Lower lobe of right lung (tissue), 2 donors: ENCODE data around the gene LPIN3. TPM values are rescaled to one million over a fixed set of nuclear protein-coding genes. Genes with fewer than 3 reads are reported as not detected.

Experiments used
- ATAC-seq, 2 donors: fragments of 200-7000 bp; cut with Tn5 transposase; one replicate each; pipeline ENCODE4 v1.9.1; 2020 to 2022; ENCODE audit warnings: mild to moderate bottlenecking in 2 of 2, moderate library complexity in 2 of 2
- DNase-seq: peaks from one replicate; pipeline ENCODE4 v3.0.0-alpha.2; 2020
- H3K27ac ChIP-seq: fragments of 200-600 bp; one replicate; pipeline ENCODE4 v1.8.0; 2022
- H3K27me3 ChIP-seq: fragments of 200-600 bp; one replicate; pipeline ENCODE4 v1.8.0; 2022; ENCODE audit warnings: low read depth
- H3K36me3 ChIP-seq: fragments of 200-600 bp; one replicate; pipeline ENCODE4 v1.8.0; 2022; ENCODE audit warnings: mild to moderate bottlenecking
- H3K4me1 ChIP-seq: fragments of 200-600 bp; one replicate; pipeline ENCODE4 v1.8.0; 2022
- H3K4me3 ChIP-seq: fragments of 200-600 bp; one replicate; pipeline ENCODE4 v1.8.0; 2022; ENCODE audit warnings: mild to moderate bottlenecking
- H3K9me3 ChIP-seq: fragments of 200-600 bp; one replicate; pipeline ENCODE4 v1.8.0; 2022
- intact Hi-C: fragments of 100-400 bp; cut with DNase I; formaldehyde crosslinking; loops from one replicate; pipeline ENCODE4 v1.11.0; 2022
- total RNA-seq: library from RNA; stranded (reverse); fragmentation: NEBNext Ultra II Directional; extraction: Animal tissue kit (Norgen Biotek cat#: 25700); gene quantifications from one replicate; pipeline ENCODE4 v1.2.1, GENCODE V29; 2021
- TF ChIP-seq, protein P1 (sequence below): fragments of 200-600 bp; IDR thresholded peaks from one replicate; pipeline ENCODE4 v1.8.0; 2022; ENCODE audit warnings: antibody characterized with exemption, mild to moderate bottlenecking
- donor health status: DM: no; HTN: yes; CAD: no; lungs with severe emphysema.

Gene LPIN3
- total RNA-seq, 1 donor from 2014 or later = 16.3 TPM

DNA sequence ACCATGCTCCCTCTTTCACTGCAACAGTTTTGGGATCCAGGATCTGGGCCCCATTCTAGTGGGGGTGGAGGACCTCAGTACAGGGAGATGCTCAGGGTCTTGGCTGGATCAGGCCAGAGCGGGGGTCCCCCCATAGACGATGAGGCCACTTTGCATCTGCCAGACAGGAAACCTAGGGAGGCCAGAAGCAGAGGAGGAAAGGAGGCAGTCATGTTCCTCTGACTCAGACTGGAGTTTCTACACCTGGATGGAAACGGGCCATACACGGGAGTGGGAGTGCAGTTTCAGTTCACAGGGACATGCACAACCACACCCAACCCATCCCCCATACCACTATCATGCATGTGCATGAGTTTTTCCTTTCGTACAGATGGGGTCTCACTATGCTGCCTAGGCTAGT lies 29.6 kb downstream of the LPIN3 start:
- Histone ChIP-seq H3K27me3 (peaks cover 31% of the 10 kb centered on the region), H3K9me3 (no peaks in the 10 kb centered on the region), H3K27ac (no peak overlapping the region), H3K4me3 (no peak overlapping the region), H3K36me3 (no peaks in the 10 kb centered on the region), H3K4me1 (peaks cover 4% of the 10 kb centered on the region)
- intact Hi-C loops = no loop called here
- DNase-seq (no peak), ATAC-seq (no peak)
- TF ChIP-seq, protein P1, sequence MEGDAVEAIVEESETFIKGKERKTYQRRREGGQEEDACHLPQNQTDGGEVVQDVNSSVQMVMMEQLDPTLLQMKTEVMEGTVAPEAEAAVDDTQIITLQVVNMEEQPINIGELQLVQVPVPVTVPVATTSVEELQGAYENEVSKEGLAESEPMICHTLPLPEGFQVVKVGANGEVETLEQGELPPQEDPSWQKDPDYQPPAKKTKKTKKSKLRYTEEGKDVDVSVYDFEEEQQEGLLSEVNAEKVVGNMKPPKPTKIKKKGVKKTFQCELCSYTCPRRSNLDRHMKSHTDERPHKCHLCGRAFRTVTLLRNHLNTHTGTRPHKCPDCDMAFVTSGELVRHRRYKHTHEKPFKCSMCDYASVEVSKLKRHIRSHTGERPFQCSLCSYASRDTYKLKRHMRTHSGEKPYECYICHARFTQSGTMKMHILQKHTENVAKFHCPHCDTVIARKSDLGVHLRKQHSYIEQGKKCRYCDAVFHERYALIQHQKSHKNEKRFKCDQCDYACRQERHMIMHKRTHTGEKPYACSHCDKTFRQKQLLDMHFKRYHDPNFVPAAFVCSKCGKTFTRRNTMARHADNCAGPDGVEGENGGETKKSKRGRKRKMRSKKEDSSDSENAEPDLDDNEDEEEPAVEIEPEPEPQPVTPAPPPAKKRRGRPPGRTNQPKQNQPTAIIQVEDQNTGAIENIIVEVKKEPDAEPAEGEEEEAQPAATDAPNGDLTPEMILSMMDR = no peak

DNA sequence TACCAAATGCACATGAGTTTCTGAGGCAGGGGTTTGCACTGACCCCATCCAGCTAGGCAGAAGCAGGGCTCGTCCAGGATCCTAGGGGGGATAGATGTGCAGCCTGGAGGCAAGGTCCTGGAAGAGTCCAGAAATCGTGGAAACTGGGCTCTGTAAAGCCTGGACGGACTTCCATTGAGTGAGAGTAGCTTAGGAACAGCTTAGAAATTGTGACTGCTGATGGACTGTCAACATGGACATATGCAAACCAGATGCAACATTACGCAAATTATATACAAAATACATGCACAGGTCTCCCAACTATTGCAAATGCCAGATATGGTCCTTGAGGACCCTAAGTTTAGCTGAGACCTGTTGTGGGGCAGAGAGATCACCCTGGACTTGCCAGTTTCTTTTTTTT lies 30.8 kb downstream of the LPIN3 start:
- ATAC-seq (no peak), DNase-seq (no peak)
- no peak overlapping the region for H3K27ac ChIP-seq
- no peaks in the 10 kb centered on the region for H3K9me3 ChIP-seq
- TF ChIP-seq, protein P1 = no peak
- no peak overlapping the region for H3K4me3 ChIP-seq
- no peaks in the 10 kb centered on the region for H3K36me3 ChIP-seq
- H3K27me3 ChIP-seq = peaks cover 21% of the 10 kb centered on the region
- intact Hi-C loops = no loop called here
- no peaks in the 10 kb centered on the region for H3K4me1 ChIP-seq

DNA sequence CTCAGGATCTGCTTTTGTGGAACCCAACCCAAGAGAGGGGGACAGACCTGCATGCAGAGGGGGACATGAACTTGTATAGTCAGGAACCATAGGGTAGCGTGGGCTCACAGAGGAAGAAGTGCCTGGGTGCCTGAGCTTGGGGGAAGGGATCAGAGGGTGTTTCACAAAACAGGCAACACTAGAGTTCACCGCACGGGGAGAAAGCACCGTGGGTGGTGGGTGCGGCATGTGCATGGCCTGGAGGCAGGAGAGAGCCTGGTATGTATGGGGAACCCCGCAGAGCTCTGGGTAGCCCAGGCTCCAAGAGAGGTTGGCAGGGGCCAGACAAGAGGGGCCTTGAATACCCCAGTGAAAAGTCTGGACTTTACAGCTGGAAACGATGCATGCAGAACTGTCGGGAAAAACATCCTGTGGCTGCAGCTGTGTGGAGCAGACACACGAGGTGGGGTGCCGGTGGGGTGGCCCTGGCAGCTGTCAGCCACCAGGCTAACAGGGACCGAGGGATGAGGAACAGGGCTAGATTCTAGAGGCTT lies 32.7 kb downstream of the LPIN3 start:
- no peaks in the 10 kb centered on the region for H3K9me3 ChIP-seq
- ATAC-seq (no peak), DNase-seq (no peak)
- peaks cover 9% of the 10 kb centered on the region for H3K27me3 ChIP-seq
- H3K4me1 ChIP-seq = no peaks in the 10 kb centered on the region
- H3K27ac ChIP-seq = no peak overlapping the region
- intact Hi-C loops = no loop called here
- H3K4me3 ChIP-seq = no peak overlapping the region
- TF ChIP-seq, protein P1 = no peak
- no peaks in the 10 kb centered on the region for H3K36me3 ChIP-seq

DNA sequence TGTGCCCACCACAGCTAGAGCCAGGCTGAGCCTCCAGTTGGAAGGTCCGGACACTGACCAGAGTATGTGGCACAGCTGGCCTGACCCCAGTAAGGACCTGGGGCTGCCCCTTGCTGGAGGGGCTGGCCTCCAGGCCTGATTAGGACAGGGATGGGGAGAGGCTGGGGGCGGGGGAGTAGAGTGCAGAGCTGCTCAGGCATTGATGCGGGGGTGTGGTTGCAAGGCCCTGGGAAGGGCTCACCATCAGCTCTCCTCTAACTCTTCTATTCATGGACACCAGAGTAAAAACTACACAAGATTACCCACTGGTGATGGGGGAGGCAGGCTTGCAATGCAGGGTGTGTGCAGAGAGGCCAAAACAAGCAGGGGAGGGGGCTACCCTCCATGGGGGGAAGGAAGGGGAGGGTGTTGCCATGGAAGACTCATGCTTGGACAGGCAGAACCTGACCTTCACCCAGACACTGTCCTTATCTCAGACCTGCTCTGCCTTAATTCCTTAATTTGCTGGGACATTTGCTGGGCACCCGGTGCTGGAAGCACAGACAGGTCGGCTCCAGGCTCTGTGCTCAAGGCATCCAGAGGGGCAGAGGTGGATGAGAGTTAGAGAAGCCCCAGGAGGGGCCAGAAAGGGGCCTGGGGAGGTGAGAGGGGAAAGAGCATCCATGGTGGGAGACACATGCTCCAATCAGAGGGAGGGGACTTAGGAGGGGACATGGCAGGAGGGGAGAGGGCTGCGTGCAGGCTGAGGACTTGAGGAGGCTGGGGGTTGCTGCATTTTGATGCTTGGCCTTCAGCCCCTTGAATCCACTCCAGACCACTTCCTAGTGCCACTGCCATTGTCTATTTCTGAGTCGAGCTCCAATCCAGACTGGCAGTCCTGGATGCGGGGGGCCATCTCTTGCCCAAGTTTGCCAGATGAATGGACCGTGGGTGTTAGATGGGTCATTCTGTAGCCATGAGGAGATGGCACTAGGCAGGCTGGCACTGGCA lies 33.6 kb downstream of the LPIN3 start:
- TF ChIP-seq, protein P1 = no peak
- Histone ChIP-seq H3K4me1 (no peaks in the 10 kb centered on the region), H3K4me3 (no peak overlapping the region), H3K36me3 (no peaks in the 10 kb centered on the region), H3K27me3 (peaks cover 8% of the 10 kb centered on the region), H3K27ac (no peak overlapping the region), H3K9me3 (no peaks in the 10 kb centered on the region)
- no peak for DNase-seq
- no peak for ATAC-seq
- intact Hi-C loops = no loop called here

DNA sequence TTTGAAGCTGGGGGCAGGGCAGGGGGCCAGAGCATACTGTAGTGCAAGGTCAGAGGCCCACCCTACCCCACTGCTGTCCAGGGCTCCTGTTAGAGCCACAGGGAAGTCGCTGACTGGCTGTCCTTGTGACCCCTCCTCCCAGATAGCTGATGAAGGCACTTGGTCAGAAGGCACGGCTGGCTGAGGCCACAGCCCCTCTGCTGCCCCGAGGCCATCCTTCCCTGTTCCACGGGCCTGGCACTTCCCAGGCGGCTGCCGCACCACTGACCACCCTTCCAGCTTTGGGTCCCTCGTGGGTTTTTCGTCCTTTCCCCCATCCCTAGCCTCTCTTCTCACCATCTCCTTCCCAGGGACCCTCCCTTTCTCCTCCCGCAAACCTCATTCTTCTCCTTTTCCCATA lies 35.2 kb downstream of the LPIN3 start:
- Histone ChIP-seq H3K27me3 (peaks cover 8% of the 10 kb centered on the region), H3K4me3 (no peak overlapping the region), H3K36me3 (no peaks in the 10 kb centered on the region), H3K4me1 (no peaks in the 10 kb centered on the region), H3K27ac (no peak overlapping the region), H3K9me3 (no peaks in the 10 kb centered on the region)
- ATAC-seq (no peak), DNase-seq (no peak)
- intact Hi-C loops = no loop called here
- TF ChIP-seq, protein P1 = no peak
